ENCODE measurements around the gene JPT1. TPM values are rescaled to one million over a fixed set of nuclear protein-coding genes. Genes with fewer than 3 reads are reported as not detected.
"Not testable (repeated sequence)": the region's sequence is repeated elsewhere in the genome, so short reads cannot be mapped to it uniquely, and the experiment has no call there.

The JPT1 gene
- total RNA-seq, 1 donor from 2014 or later, result 109 TPM

GRCh38 chr17:75131278-75132017 lies 22.9 kb downstream of the JPT1 start, which contains the start of gene NT5C:
NT5C (minus strand) TSS chr17:75131742; CDS start chr17:75131707, 35 bp downstream.
- Histone ChIP-seq H3K9me3 (ENCODE audit: control insufficient read depth in 3 of 3, low read length in 3 of 3) (no peaks in the 10 kb centered on the region), H3K4me3 (ENCODE audit: low read length in 3 of 3) (peak within 1 kb of the TSS; percentile 73 to 85 (median 84)), H3K27ac (ENCODE audit: low read depth, low read length) (peak within 1 kb of the TSS; percentile 73), H3K36me3 (ENCODE audit: control insufficient read depth in 3 of 3, insufficient read depth in 3 of 3, low read length in 3 of 3) (peaks cover 3 to 11% (median 6%) of the 10 kb centered on the region in 3 donors), H3K9ac (ENCODE audit: low read depth in 1 of 3, low read length in 3 of 3) (peak within 1 kb of the TSS; percentile 82 to 92 (median 91)), H3K27me3 (ENCODE audit: control insufficient read depth in 3 of 3, insufficient read depth in 3 of 3, low read length in 3 of 3) (no peaks in the 10 kb centered on the region), H3K4me1 (ENCODE audit: control insufficient read depth in 3 of 3, insufficient read depth in 3 of 3, low read length in 3 of 3) (peaks cover 0 to 13% (median 10%) of the 10 kb centered on the region in 3 donors)

- Histone ChIP-seq H3K36me3 (ENCODE audit: control insufficient read depth in 3 of 3, insufficient read depth in 3 of 3, low read length in 3 of 3) (peaks cover 3 to 8% (median 6%) of the 10 kb centered on the region in 3 donors), H3K27ac (ENCODE audit: low read depth, low read length) (peak overlapping the region; percentile 73), H3K9me3 (ENCODE audit: control insufficient read depth in 3 of 3, low read length in 3 of 3) (no peaks in the 10 kb centered on the region), H3K4me1 (ENCODE audit: control insufficient read depth in 3 of 3, insufficient read depth in 3 of 3, low read length in 3 of 3) (peaks cover 0 to 13% (median 10%) of the 10 kb centered on the region in 3 donors), H3K4me3 (ENCODE audit: low read length in 3 of 3) (peak overlapping the region; percentile 73 to 85 (median 84)), H3K9ac (ENCODE audit: low read depth in 1 of 3, low read length in 3 of 3) (peak overlapping the region; percentile 82 to 92 (median 91)), H3K27me3 (ENCODE audit: control insufficient read depth in 3 of 3, insufficient read depth in 3 of 3, low read length in 3 of 3) (no peaks in the 10 kb centered on the region)
Measured at GRCh38 chr17:75130632-75131277, 23.6 kb downstream of the JPT1 start.

- Histone ChIP-seq H3K4me3 (ENCODE audit: low read length in 3 of 3) (peak overlapping the region in 1 of 3 donors; percentile 85), H3K27me3 (ENCODE audit: control insufficient read depth in 3 of 3, insufficient read depth in 3 of 3, low read length in 3 of 3) (no peaks in the 10 kb centered on the region), H3K9ac (ENCODE audit: low read depth in 1 of 3, low read length in 3 of 3) (peak overlapping the region in 2 of 3 donors; percentile 5 to 92), H3K9me3 (ENCODE audit: control insufficient read depth in 3 of 3, low read length in 3 of 3) (no peaks in the 10 kb centered on the region), H3K27ac (ENCODE audit: low read depth, low read length) (no peak overlapping the region), H3K36me3 (ENCODE audit: control insufficient read depth in 3 of 3, insufficient read depth in 3 of 3, low read length in 3 of 3) (peaks cover 3 to 6% (median 4%) of the 10 kb centered on the region in 3 donors), H3K4me1 (ENCODE audit: control insufficient read depth in 3 of 3, insufficient read depth in 3 of 3, low read length in 3 of 3) (peaks cover 0 to 13% (median 10%) of the 10 kb centered on the region in 3 donors)
Measured at GRCh38 chr17:75130059-75130631, 24.2 kb downstream of the JPT1 start.

GRCh38 chr17:75129576-75129975 lies 24.7 kb downstream of the JPT1 start:
- Histone ChIP-seq H3K9ac (ENCODE audit: low read depth in 1 of 3, low read length in 3 of 3) (no peak overlapping the region), H3K4me3 (ENCODE audit: low read length in 3 of 3) (no peak overlapping the region), H3K36me3 (ENCODE audit: control insufficient read depth in 3 of 3, insufficient read depth in 3 of 3, low read length in 3 of 3) (peaks cover 3 to 6% (median 4%) of the 10 kb centered on the region in 3 donors)

GRCh38 chr17:75128694-75129505 lies 25.4 kb downstream of the JPT1 start:
- Histone ChIP-seq H3K9me3 (ENCODE audit: control insufficient read depth in 3 of 3, low read length in 3 of 3) (no peaks in the 10 kb centered on the region), H3K4me1 (ENCODE audit: control insufficient read depth in 3 of 3, insufficient read depth in 3 of 3, low read length in 3 of 3) (peaks cover 4 to 26% (median 15%) of the 10 kb centered on the region in 3 donors), H3K27me3 (ENCODE audit: control insufficient read depth in 3 of 3, insufficient read depth in 3 of 3, low read length in 3 of 3) (no peaks in the 10 kb centered on the region), H3K27ac (ENCODE audit: low read depth, low read length) (no peak overlapping the region), H3K9ac (ENCODE audit: low read depth in 1 of 3, low read length in 3 of 3) (no peak overlapping the region), H3K4me3 (ENCODE audit: low read length in 3 of 3) (no peak overlapping the region), H3K36me3 (ENCODE audit: control insufficient read depth in 3 of 3, insufficient read depth in 3 of 3, low read length in 3 of 3) (peaks cover 3 to 6% (median 4%) of the 10 kb centered on the region in 3 donors)

More at GRCh38 chr17:75129576-75129975, 24.7 kb downstream of the JPT1 start:
- Histone ChIP-seq H3K9me3 (ENCODE audit: control insufficient read depth in 3 of 3, low read length in 3 of 3) (no peaks in the 10 kb centered on the region), H3K4me1 (ENCODE audit: control insufficient read depth in 3 of 3, insufficient read depth in 3 of 3, low read length in 3 of 3) (peaks cover 0 to 19% (median 10%) of the 10 kb centered on the region in 3 donors), H3K27me3 (ENCODE audit: control insufficient read depth in 3 of 3, insufficient read depth in 3 of 3, low read length in 3 of 3) (no peaks in the 10 kb centered on the region), H3K27ac (ENCODE audit: low read depth, low read length) (no peak overlapping the region)

GRCh38 chr17:75127936-75128335 lies 26.4 kb downstream of the JPT1 start:
- H3K27ac ChIP-seq (ENCODE audit: low read depth, low read length); H3K27me3 ChIP-seq (ENCODE audit: control insufficient read depth in 3 of 3, insufficient read depth in 3 of 3, low read length in 3 of 3); H3K36me3 ChIP-seq (ENCODE audit: control insufficient read depth in 3 of 3, insufficient read depth in 3 of 3, low read length in 3 of 3); H3K9ac ChIP-seq (ENCODE audit: low read depth in 1 of 3, low read length in 3 of 3); H3K9me3 ChIP-seq (ENCODE audit: control insufficient read depth in 3 of 3, low read length in 3 of 3); H3K4me3 ChIP-seq (ENCODE audit: low read length in 3 of 3): not testable (repeated sequence)
- peaks cover 4 to 27% (median 15%) of the 10 kb centered on the region in 3 donors for H3K4me1 ChIP-seq (ENCODE audit: control insufficient read depth in 3 of 3, insufficient read depth in 3 of 3, low read length in 3 of 3)

GRCh38 chr17:75126954-75127353 lies 27.4 kb downstream of the JPT1 start:
- Histone ChIP-seq H3K9me3 (ENCODE audit: control insufficient read depth in 3 of 3, low read length in 3 of 3) (no peaks in the 10 kb centered on the region), H3K4me1 (ENCODE audit: control insufficient read depth in 3 of 3, insufficient read depth in 3 of 3, low read length in 3 of 3) (peaks cover 4 to 23% (median 15%) of the 10 kb centered on the region in 3 donors), H3K27me3 (ENCODE audit: control insufficient read depth in 3 of 3, insufficient read depth in 3 of 3, low read length in 3 of 3) (no peaks in the 10 kb centered on the region), H3K36me3 (ENCODE audit: control insufficient read depth in 3 of 3, insufficient read depth in 3 of 3, low read length in 3 of 3) (peaks cover 3 to 6% (median 4%) of the 10 kb centered on the region in 3 donors), H3K9ac (ENCODE audit: low read depth in 1 of 3, low read length in 3 of 3) (no peak overlapping the region), H3K4me3 (ENCODE audit: low read length in 3 of 3) (no peak overlapping the region), H3K27ac (ENCODE audit: low read depth, low read length) (no peak overlapping the region)

GRCh38 chr17:75125984-75126383 lies 28.3 kb downstream of the JPT1 start:
- Histone ChIP-seq H3K27ac (ENCODE audit: low read depth, low read length) (no peak overlapping the region), H3K27me3 (ENCODE audit: control insufficient read depth in 3 of 3, insufficient read depth in 3 of 3, low read length in 3 of 3) (no peaks in the 10 kb centered on the region), H3K36me3 (ENCODE audit: control insufficient read depth in 3 of 3, insufficient read depth in 3 of 3, low read length in 3 of 3) (peaks cover 3 to 6% (median 5%) of the 10 kb centered on the region in 3 donors), H3K4me1 (ENCODE audit: control insufficient read depth in 3 of 3, insufficient read depth in 3 of 3, low read length in 3 of 3) (peaks cover 4 to 19% (median 12%) of the 10 kb centered on the region in 3 donors), H3K4me3 (ENCODE audit: low read length in 3 of 3) (no peak overlapping the region), H3K9me3 (ENCODE audit: control insufficient read depth in 3 of 3, low read length in 3 of 3) (no peaks in the 10 kb centered on the region), H3K9ac (ENCODE audit: low read depth in 1 of 3, low read length in 3 of 3) (no peak overlapping the region)

- Histone ChIP-seq H3K27ac (ENCODE audit: low read depth, low read length) (no peak overlapping the region), H3K27me3 (ENCODE audit: control insufficient read depth in 3 of 3, insufficient read depth in 3 of 3, low read length in 3 of 3) (no peaks in the 10 kb centered on the region), H3K4me3 (ENCODE audit: low read length in 3 of 3) (no peak overlapping the region)
Measured at GRCh38 chr17:75124819-75125162, 29.5 kb downstream of the JPT1 start.

More at GRCh38 chr17:75124819-75125162, 29.5 kb downstream of the JPT1 start:
- no peaks in the 10 kb centered on the region for H3K9me3 ChIP-seq (ENCODE audit: control insufficient read depth in 3 of 3, low read length in 3 of 3)
- peaks cover 4 to 19% (median 6%) of the 10 kb centered on the region in 3 donors for H3K4me1 ChIP-seq (ENCODE audit: control insufficient read depth in 3 of 3, insufficient read depth in 3 of 3, low read length in 3 of 3)
- H3K36me3 ChIP-seq (ENCODE audit: control insufficient read depth in 3 of 3, insufficient read depth in 3 of 3, low read length in 3 of 3), result peaks cover 3 to 10% (median 3%) of the 10 kb centered on the region in 3 donors
- H3K9ac ChIP-seq (ENCODE audit: low read depth in 1 of 3, low read length in 3 of 3), result no peak overlapping the region

Measured in skeletal muscle tissue (tissue), 4 donors.